Right lobe of liver (tissue), 4 donors: ENCODE data around the gene LHX2.

Experiments used
- CTCF ChIP-seq, 4 donors: fragments of 200-600 bp in 3 of 4; fragments of 450-650 bp in 1 of 4; IDR thresholded peaks; one replicate each; pipeline versions ENCODE4 v1.5.1 to v1.8.0; 2016 to 2022; ENCODE audit warnings: antibody characterized with exemption in 4 of 4, mild to moderate bottlenecking in 2 of 4
- POLR2A ChIP-seq: fragments of 450-650 bp; IDR thresholded peaks from one replicate; pipeline ENCODE4 v1.6.1; 2017; ENCODE audit warnings: antibody characterized with exemption, mild to moderate bottlenecking
- donor health status: DM: no; HTN: no; CAD: no.
- donor health status: DM: no; HTN: no; CAD: no.
- donor health status: DM: no; HTN: yes; CAD: no.

GRCh38 chr9:124040186-124040931 is 28.8 kb downstream of the LHX2 start:
- no peak for TF ChIP-seq CTCF (IDR thresholded peaks at IDR 0.05)
- no peak for TF ChIP-seq POLR2A
